NCI-H2227 (cell line): ENCODE results near the gene LILRB3.
A peak's percentile ranks its signal among the peaks of the same experiment; 100 is the strongest.
"Not testable (repeated sequence)": the region's sequence is repeated elsewhere in the genome, so short reads cannot be mapped to it uniquely, and the experiment has no call there.

Experiments used
- DNase-seq: peaks from one replicate; lab custom pipeline; 2025; ENCODE audit not compliant: unreplicated experiment; lab: John Stamatoyannopoulos, UW

Gene LILRB3

GRCh38 chr19:54222474-54223276 lies at the start of gene LILRB3:
Gene LILRB3 (minus strand): TSS chr19:54223007. CDS start chr19:54222976, 31 bp downstream.
- not testable (repeated sequence) for DNase-seq

GRCh38 chr19:54272181-54272580 lies 49.4 kb upstream of the LILRB3 start:
- not testable (repeated sequence) for DNase-seq

GRCh38 chr19:54271587-54271986 lies 48.8 kb upstream of the LILRB3 start:
- not testable (repeated sequence) for DNase-seq

DNA sequence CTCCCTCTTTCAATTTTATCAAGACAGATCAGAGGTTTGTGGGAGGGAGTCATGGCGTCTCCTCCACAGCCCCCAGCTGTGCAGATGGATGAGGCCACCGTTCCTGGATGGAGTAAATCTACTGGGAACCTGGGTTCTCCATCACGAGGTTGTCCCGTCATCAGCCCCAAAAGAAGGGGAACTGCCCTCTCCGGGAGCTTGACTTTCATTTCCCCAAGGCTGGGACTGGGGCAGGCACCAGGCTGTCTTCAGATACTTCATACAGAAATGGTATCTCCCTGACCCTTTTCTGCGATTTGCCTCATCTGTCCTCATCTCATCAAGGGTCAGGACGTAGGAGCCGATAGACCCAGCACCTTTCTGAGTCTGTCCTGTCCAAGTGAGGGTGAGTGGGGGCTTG lies 48.3 kb upstream of the LILRB3 start:
- DNase-seq, result no peak

- DNase-seq, result no peak
These were observed 46.1 kb upstream of the LILRB3 start for GRCh38 chr19:54268936-54269335.

DNA sequence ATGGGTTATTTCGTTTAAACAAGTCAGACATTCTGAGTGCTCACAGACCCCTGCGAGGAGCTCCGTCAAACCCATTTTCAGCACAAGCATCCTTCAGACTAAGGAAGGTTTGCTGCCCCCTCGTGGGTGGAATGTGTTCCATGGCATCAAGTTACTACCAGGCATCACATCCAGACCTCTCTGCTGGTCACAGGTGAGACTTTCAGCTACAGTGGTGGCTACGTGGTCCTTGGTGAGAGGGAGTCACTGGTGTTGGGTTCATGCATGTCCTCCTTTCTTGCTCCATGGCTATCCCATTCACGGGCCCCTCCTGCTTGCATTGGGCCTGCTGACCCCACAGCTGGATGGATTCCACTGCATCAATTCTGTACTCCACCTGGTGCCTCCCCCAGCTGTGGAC lies 43.3 kb upstream of the LILRB3 start:
- DNase-seq, result peak; percentile 82

- no peak for DNase-seq
These were observed 39.7 kb upstream of the LILRB3 start for GRCh38 chr19:54262470-54262869.

GRCh38 chr19:54262066-54262465 lies 39.3 kb upstream of the LILRB3 start:
- no peak for DNase-seq

DNA sequence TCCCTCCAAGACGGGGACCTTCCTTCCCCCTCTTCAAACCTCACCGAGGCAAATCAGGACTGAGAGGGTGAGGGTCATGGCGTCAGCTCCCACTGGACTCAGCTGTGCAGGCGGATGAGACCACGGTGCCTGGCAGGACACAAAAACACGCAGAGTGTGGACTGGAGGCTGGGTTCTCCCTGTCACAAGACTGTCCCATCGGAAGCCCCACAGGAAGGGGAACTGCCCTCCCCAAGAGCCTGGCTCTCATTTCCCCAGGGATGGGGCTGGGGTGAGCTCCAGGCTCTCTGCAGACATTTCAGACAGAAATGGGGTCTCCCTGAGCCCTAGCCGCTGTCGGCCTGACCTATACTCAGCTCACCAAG lies 34.3 kb upstream of the LILRB3 start, which contains the start of gene LILRB5:
Gene LILRB5, minus strand, starts transcription at position 158 of the 365 bp plus-strand sequence. Its CDS starts 80 bp downstream, at position 78.
- no peak for DNase-seq

DNA sequence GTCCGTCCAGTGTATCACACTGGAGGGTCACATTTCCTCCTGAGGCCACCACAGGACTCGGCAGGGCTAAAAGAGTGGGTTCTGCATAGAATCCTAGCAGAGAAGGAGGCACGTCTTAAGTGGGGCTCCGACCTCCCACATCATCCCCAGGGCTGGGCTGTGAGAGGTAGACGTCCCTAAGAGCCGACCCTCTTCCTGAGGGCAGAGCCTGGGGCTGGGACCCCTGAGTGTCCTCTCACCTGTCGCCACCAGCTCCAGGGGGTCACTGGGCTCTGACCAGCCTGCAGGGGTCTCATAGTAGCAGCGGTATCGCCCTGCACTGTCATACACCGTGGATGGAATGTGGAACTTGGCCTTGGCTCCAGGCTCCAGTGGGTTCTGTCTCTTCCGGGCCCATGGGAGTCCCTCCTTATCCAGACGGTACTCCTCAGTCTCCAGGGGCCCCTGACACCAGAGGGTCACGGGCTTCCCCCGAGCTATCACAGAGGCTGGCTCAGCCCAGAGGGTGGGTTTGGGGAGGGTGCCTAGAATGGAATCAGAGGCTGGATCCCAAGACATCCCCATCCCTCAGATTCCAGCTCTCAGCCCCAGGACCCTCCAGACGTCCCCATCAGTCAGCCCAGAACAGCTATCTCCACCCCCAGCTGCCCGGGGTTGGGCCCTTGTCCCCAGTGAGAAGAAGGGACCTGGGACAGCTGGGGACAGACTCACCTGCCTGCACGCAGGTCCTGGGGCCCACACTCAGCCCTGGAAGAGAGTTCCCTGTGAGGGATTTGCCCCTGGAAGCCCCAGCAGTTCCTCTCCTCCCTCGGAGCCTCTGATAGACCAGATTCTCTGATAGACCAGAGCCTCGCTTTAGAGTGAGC lies 33.7 kb upstream of the LILRB3 start:
- no peak for DNase-seq

- no peak for DNase-seq
These were observed 32.4 kb upstream of the LILRB3 start for GRCh38 chr19:54255105-54255775.

GRCh38 chr19:54254195-54254906 lies 31.5 kb upstream of the LILRB3 start:
- DNase-seq, result no peak

DNA sequence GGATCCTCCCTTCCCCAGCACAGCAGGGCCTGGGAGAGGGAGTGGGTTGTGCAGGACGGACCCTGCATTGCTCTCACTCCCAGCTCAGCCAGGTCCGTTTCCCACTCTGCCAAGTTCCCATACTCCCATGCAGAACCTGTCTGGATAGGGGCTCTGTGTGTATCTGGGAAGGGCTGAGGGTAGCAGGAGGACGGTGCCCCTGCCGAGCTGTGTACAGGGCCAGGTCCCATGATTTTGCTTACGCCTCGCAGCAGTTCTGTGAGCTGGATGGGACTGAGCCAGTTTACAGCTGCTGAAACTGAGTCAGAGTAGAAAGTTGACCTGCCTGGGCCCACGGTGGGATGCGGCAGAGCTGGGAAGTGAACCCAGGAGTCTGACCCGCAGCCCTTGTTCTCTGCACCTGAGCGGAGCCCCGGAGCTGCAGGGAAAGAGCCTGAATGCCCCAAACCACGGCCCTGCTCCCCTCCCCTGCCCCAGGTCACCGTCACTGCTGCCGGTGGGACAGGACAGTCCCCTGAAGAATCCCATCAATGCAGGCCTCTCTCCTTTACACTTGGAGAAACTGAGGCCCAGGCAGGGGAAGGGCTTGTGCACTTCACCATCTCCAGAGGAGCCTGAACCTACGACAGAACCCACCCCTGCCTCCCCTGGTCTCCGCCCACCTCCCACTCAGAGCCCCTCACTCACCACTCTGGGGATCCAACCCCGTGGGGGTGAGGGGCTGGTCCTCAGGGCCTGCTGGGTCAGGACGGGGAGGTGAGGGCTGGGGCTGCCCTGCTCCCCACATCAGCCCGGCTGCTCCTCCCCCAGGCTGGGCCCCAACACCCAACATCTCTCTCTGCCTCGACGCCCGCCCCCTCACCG lies 30.8 kb upstream of the LILRB3 start:
- DNase-seq, result no peak

- DNase-seq, result no peak
These were observed 30.0 kb upstream of the LILRB3 start for GRCh38 chr19:54252845-54253244.

DNA sequence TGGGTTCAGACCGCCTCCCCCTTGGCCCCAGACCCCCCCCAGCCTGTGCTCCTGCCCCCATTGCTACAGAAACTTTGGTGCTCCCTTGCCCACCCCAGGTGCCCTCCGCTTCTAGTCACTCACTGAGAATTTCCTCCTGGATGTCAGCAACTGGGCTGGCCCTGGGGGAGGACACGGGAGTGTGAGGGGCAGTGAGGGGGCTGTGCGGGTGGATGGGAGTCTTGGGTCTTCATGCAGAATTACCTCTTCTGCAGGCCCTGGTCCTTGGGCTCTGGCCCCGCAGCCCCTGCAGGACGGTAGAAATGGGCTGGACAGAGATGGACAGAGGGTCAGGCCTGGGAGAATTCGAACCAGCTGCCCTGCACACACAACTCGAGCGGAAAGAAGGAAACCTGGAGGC lies 29.4 kb upstream of the LILRB3 start:
- no peak for DNase-seq

DNA sequence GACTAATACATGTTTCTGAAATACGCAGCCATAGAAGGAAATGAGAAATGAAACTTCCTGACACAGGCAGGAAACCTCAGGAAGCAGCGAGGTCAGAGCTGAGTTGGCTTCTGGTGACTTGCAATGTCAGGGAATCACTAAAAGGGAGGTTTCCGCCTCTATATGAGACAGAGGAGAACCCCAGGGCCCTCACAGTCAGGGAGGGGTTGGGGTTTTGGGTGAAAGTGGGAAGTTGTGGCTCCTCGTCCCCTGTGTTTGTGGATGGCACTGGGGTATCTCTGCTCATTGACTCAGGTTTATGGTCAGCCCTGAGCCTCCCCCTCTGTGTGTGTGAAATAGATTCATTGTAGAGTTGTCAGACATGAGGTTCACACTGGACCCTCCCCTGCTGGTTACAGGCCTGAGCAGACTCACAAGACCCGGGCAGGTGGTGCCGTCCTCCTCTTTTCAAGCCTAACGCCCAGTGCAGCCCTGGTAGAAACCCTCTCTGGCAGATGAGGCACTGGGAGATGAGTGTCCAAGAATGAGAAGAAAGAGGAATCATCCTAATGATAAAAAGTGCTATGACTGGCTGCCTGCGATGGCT lies 25.3 kb upstream of the LILRB3 start:
- DNase-seq, result no peak

DNA sequence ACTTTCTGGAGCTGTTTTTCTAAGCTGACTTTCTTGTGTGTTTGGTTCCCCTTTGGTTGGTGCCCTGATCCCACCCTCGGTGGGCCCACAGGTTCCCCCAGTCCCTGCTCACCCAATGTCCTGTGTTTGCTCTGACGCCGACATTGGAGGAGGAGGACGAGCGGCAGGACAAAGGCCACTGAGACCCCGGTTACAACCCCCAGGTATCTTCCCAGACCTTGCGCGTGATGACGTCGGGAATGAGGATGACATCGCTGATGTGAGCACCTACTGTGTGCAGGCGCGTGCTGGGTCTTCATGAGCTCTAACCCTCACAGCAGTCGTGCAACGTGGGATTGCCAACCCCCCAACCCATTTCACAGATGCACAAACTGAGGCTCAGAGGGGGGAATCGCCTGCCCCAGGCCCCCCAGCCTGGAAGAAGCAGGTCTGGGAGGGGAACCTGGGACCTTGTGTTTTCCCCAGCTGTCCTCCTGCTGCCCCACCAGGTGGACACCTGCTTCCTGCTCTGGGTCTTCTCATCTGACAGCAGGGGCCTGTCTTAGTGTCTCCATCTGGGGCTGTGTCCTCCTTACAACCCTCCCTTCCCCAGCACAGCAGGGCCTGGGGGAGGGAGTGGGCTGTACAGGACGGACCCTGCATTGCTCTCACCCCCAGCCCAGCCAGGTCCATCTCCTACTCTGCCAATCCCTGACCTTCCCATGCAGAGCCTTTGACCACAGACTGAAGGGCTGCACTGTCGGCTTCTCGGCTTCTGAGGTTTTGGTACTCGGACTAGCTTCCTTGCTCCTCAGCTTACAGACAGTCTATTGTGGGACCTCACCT lies 24.5 kb upstream of the LILRB3 start:
- no peak for DNase-seq

GRCh38 chr19:54245936-54246335 lies 23.1 kb upstream of the LILRB3 start:
- DNase-seq, result no peak

- not testable (repeated sequence) for DNase-seq
These were observed 21.0 kb upstream of the LILRB3 start for GRCh38 chr19:54243809-54244208.
